GM21717 (cell line): ENCODE results near the gene PCDH9.
"Not testable (repeated sequence)": the region's sequence is repeated elsewhere in the genome, so short reads cannot be mapped to it uniquely, and the experiment has no call there.

Source experiments
- ATAC-seq: cut with Tn5 transposase; IDR thresholded peaks from one replicate; pipeline ENCODE4 v1.9.1; 2021; ENCODE audit warnings: mild to moderate bottlenecking, moderate library complexity; ENCODE audit not compliant: unreplicated experiment

PCDH9 gene

GRCh38 chr13:66927562-66927961, 302.6 kb downstream of the PCDH9 start:
- no peak for ATAC-seq

- no peak for ATAC-seq
Measured at GRCh38 chr13:66926851-66927524, 303.1 kb downstream of the PCDH9 start.

GRCh38 chr13:66926200-66926850, 303.8 kb downstream of the PCDH9 start:
- ATAC-seq = no peak

- ATAC-seq = no peak
Measured at GRCh38 chr13:66922444-66922843, 307.7 kb downstream of the PCDH9 start.

- no peak for ATAC-seq
Measured at GRCh38 chr13:66921437-66921836, 308.7 kb downstream of the PCDH9 start.

- no peak for ATAC-seq
Measured at GRCh38 chr13:66915596-66916185, 314.4 kb downstream of the PCDH9 start.

- no peak for ATAC-seq
Measured at GRCh38 chr13:66914155-66914554, 316.0 kb downstream of the PCDH9 start.

- ATAC-seq = no peak
Measured at GRCh38 chr13:66911411-66911939, 318.7 kb downstream of the PCDH9 start.

GRCh38 chr13:66899955-66900354, 330.2 kb downstream of the PCDH9 start:
- no peak for ATAC-seq

GRCh38 chr13:66896933-66897332, 333.2 kb downstream of the PCDH9 start:
- no peak for ATAC-seq

- ATAC-seq = no peak
Measured at GRCh38 chr13:66895780-66896179, 334.4 kb downstream of the PCDH9 start.

GRCh38 chr13:66895320-66895719, 334.8 kb downstream of the PCDH9 start:
- ATAC-seq = no peak

- no peak for ATAC-seq
Measured at GRCh38 chr13:66888698-66889097, 341.4 kb downstream of the PCDH9 start.

- peak; percentile 79 for ATAC-seq
Measured at GRCh38 chr13:66887088-66887487, 343.0 kb downstream of the PCDH9 start.

GRCh38 chr13:66886264-66886663, 343.9 kb downstream of the PCDH9 start:
- no peak for ATAC-seq

GRCh38 chr13:66881170-66881569, 349.0 kb downstream of the PCDH9 start:
- not testable (repeated sequence) for ATAC-seq

GRCh38 chr13:66879988-66880387, 350.1 kb downstream of the PCDH9 start:
- no peak for ATAC-seq

- ATAC-seq = no peak
Measured at GRCh38 chr13:66875264-66875663, 354.9 kb downstream of the PCDH9 start.

GRCh38 chr13:66864627-66865026, 365.5 kb downstream of the PCDH9 start:
- no peak for ATAC-seq

- no peak for ATAC-seq
Measured at GRCh38 chr13:66860878-66861417, 369.2 kb downstream of the PCDH9 start.

- ATAC-seq = no peak
Measured at GRCh38 chr13:66859934-66860877, 369.9 kb downstream of the PCDH9 start.
